Gastroesophageal sphincter (tissue), 3 donors: ENCODE data around the gene BET1.

Source experiments
- CTCF ChIP-seq, 4 experiments: fragments of 200-600 bp in 2 of 4; fragments of 450-650 bp in 2 of 4; sonication (generic) in 1 of 4; IDR thresholded peaks; one replicate each; pipeline ENCODE4 v1.5.1; 2017 to 2019; ENCODE audit warnings: antibody characterized with exemption in 4 of 4, mild to moderate bottlenecking in 2 of 4, moderate library complexity in 2 of 4
- POLR2AphosphoS5 ChIP-seq: sonication (generic); formaldehyde crosslinking; IDR thresholded peaks from one replicate; pipeline ENCODE4 v1.6.1; 2017; ENCODE audit warnings: antibody characterized with exemption

GRCh38 chr7:94039368-94040035 lies 35.3 kb upstream of the BET1 start:
- no peak for TF ChIP-seq POLR2AphosphoS5
- TF ChIP-seq CTCF (IDR thresholded peaks at IDR 0.05) = no peak
